ENCODE results near the gene TMOD1. TPM values are rescaled to one million over a fixed set of nuclear protein-coding genes. Genes with fewer than 3 reads are reported as not detected.

The TMOD1 gene
- total RNA-seq, 4 donors from 2014 or later: 30.0 to 47.0 (median 36.0) TPM

- Histone ChIP-seq H3K36me3 (no peaks in the 10 kb centered on the region), H3K4me3 (no peak overlapping the region), H3K4me1 (peaks cover 0 to 62% (median 29%) of the 10 kb centered on the region in 4 donors), H3K27me3 (no peaks in the 10 kb centered on the region), H3K9me3 (no peaks in the 10 kb centered on the region), H3K27ac (peak overlapping the region; percentile 70 to 96 (median 91))
- WGBS, 2 donors: 68 to 78% methylated on average over 14 of the region's 15 CpGs
- TF ChIP-seq EP300 (IDR thresholded peaks at IDR 0.05): no peak
- no peak for TF ChIP-seq CTCF (IDR thresholded peaks at IDR 0.05)
- no peak for TF ChIP-seq POLR2A (IDR thresholded peaks at IDR 0.05)
- DNase-seq (ENCODE audit: low spot score in 2 of 2): peak; percentile 69 to 84
Observed at GRCh38 chr9:97556721-97557605, 55.5 kb downstream of the TMOD1 start.

GRCh38 chr9:97557606-97558095 is 56.2 kb downstream of the TMOD1 start:
- no peak overlapping the region for H3K4me3 ChIP-seq
- H3K9me3 ChIP-seq: no peaks in the 10 kb centered on the region
- H3K27ac ChIP-seq: peak overlapping the region; percentile 70 to 96 (median 94)
- no peaks in the 10 kb centered on the region for H3K36me3 ChIP-seq
- WGBS, 2 donors: 30 to 33% methylated on average over 7 of the region's 7 CpGs
- H3K27me3 ChIP-seq: no peaks in the 10 kb centered on the region
- TF ChIP-seq EP300 (IDR thresholded peaks at IDR 0.05) (peak; percentile 98), CTCF (IDR thresholded peaks at IDR 0.05) (no peak), POLR2A (IDR thresholded peaks at IDR 0.05) (peak; percentile 45 to 62)
- peaks cover 0 to 68% (median 29%) of the 10 kb centered on the region in 4 donors for H3K4me1 ChIP-seq
- peak; percentile 88 to 97 for DNase-seq (ENCODE audit: low spot score in 2 of 2)

GRCh38 chr9:97558701-97559101 is 57.2 kb downstream of the TMOD1 start:
- Histone ChIP-seq H3K4me3 (no peak overlapping the region), H3K36me3 (no peaks in the 10 kb centered on the region), H3K27ac (peak overlapping the region; percentile 68 to 96 (median 94)), H3K27me3 (no peaks in the 10 kb centered on the region), H3K9me3 (no peaks in the 10 kb centered on the region), H3K4me1 (peaks cover 0 to 79% (median 34%) of the 10 kb centered on the region in 4 donors)
- WGBS, 2 donors: 58 to 63% methylated on average over 3 of the region's 3 CpGs
- TF ChIP-seq EP300 (IDR thresholded peaks at IDR 0.05): no peak
- no peak for TF ChIP-seq POLR2A (IDR thresholded peaks at IDR 0.05)
- no peak for DNase-seq (ENCODE audit: low spot score in 2 of 2)

GRCh38 chr9:97559111-97559514 is 57.6 kb downstream of the TMOD1 start:
- Histone ChIP-seq H3K4me3 (no peak overlapping the region), H3K27me3 (no peaks in the 10 kb centered on the region), H3K27ac (peak overlapping the region; percentile 68 to 96 (median 94)), H3K4me1 (peaks cover 0 to 83% (median 38%) of the 10 kb centered on the region in 4 donors), H3K36me3 (no peaks in the 10 kb centered on the region), H3K9me3 (no peaks in the 10 kb centered on the region)
- WGBS, 2 donors: 81 to 82% methylated on average over 10 of the region's 10 CpGs
- TF ChIP-seq CTCF (IDR thresholded peaks at IDR 0.05) (no peak), POLR2A (IDR thresholded peaks at IDR 0.05) (no peak), EP300 (IDR thresholded peaks at IDR 0.05) (no peak)
- no peak for DNase-seq (ENCODE audit: low spot score in 2 of 2)

- H3K4me3 ChIP-seq: no peak overlapping the region
- peak overlapping the region in 1 of 4 donors; percentile 65 for H3K27ac ChIP-seq
- no peak for DNase-seq (ENCODE audit: low spot score in 2 of 2)
- no peak for TF ChIP-seq POLR2A (IDR thresholded peaks at IDR 0.05)
- TF ChIP-seq EP300 (IDR thresholded peaks at IDR 0.05): no peak
- no peak for TF ChIP-seq CTCF (IDR thresholded peaks at IDR 0.05)
- no peaks in the 10 kb centered on the region for H3K27me3 ChIP-seq
- H3K4me1 ChIP-seq: peaks cover 0 to 84% (median 45%) of the 10 kb centered on the region in 4 donors
- H3K9me3 ChIP-seq: no peaks in the 10 kb centered on the region
- 82 to 95% methylated on average over 6 of the region's 6 CpGs for WGBS, 2 donors
- no peaks in the 10 kb centered on the region for H3K36me3 ChIP-seq
Observed at GRCh38 chr9:97560154-97560553, 58.7 kb downstream of the TMOD1 start.
